Left ventricle myocardium inferior (tissue), 1 donor: ENCODE measurements around the gene CDK16. TPM values are rescaled to one million over a fixed set of nuclear protein-coding genes. Genes with fewer than 3 reads are reported as not detected.

ENCODE experiments used
- DNase-seq: peaks from one replicate; pipeline ENCODE4 v3.0.0-alpha.2; 2020
- H3K27ac ChIP-seq: fragments of 200-600 bp; replicated peaks from 2 replicates; pipeline ENCODE4 v1.8.0; 2021
- H3K27me3 ChIP-seq: fragments of 200-600 bp; 2 replicates; pipeline ENCODE4 v1.8.0; 2021; ENCODE audit warnings: low read depth
- H3K36me3 ChIP-seq: fragments of 200-600 bp; 2 replicates; pipeline ENCODE4 v1.8.0; 2021
- H3K4me1 ChIP-seq: fragments of 200-600 bp; 2 replicates; pipeline ENCODE4 v1.8.0; 2021
- H3K4me3 ChIP-seq: fragments of 200-600 bp; 2 replicates; pipeline ENCODE4 v1.8.0; 2021; ENCODE audit warnings: mild to moderate bottlenecking, moderate library complexity
- H3K9me3 ChIP-seq: fragments of 200-600 bp; replicated peaks from 2 replicates; pipeline ENCODE4 v1.8.0; 2021
- intact Hi-C: fragments of 100-400 bp; cut with micrococcal nuclease; formaldehyde crosslinking; loops from one replicate; pipeline ENCODE4 v1.11.0; 2022
- total RNA-seq: library from RNA; stranded (reverse); fragmentation: NEBNext Ultra II Directional; extraction: Animal tissue kit (Norgen Biotek cat#: 25700); gene quantifications from one replicate; pipeline ENCODE4 v1.2.1, GENCODE V29; 2021
- TF ChIP-seq, protein P1 (sequence below): fragments of 200-600 bp; IDR thresholded peaks from 2 replicates; pipeline ENCODE4 v1.8.0; 2021; ENCODE audit warnings: antibody characterized with exemption, mild to moderate bottlenecking, borderline replicate concordance
- donor health status: DM: no; HTN: yes; CAD: no; lungs with severe emphysema.

Gene CDK16
- total RNA-seq, 1 donor from 2014 or later: 120 TPM

DNA sequence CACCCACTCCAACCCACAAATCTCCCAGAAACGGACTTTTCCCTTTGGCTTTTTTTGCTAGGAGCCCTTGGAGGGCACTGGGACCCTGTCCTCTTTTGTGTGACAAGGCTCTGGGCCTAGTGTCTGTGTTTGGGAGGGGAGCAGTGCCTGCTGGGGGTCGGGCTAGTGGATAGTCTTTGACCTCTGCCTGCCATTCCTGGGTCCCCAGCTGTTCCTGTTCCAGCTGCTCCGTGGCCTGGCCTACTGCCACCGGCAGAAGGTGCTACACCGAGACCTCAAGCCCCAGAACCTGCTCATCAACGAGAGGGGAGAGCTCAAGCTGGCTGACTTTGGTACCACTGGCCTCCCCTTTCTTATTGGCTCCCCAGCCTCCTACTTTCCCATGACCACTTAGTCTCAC lies 7.6 kb downstream of the CDK16 start:
- Histone ChIP-seq H3K27ac (no peak overlapping the region), H3K9me3 (no peaks in the 10 kb centered on the region), H3K36me3 (peaks cover 51% of the 10 kb centered on the region), H3K4me1 (peaks cover 7% of the 10 kb centered on the region), H3K4me3 (no peak overlapping the region), H3K27me3 (no peaks in the 10 kb centered on the region)
- intact Hi-C loops: no loop called here
- TF ChIP-seq, protein P1, sequence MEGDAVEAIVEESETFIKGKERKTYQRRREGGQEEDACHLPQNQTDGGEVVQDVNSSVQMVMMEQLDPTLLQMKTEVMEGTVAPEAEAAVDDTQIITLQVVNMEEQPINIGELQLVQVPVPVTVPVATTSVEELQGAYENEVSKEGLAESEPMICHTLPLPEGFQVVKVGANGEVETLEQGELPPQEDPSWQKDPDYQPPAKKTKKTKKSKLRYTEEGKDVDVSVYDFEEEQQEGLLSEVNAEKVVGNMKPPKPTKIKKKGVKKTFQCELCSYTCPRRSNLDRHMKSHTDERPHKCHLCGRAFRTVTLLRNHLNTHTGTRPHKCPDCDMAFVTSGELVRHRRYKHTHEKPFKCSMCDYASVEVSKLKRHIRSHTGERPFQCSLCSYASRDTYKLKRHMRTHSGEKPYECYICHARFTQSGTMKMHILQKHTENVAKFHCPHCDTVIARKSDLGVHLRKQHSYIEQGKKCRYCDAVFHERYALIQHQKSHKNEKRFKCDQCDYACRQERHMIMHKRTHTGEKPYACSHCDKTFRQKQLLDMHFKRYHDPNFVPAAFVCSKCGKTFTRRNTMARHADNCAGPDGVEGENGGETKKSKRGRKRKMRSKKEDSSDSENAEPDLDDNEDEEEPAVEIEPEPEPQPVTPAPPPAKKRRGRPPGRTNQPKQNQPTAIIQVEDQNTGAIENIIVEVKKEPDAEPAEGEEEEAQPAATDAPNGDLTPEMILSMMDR: no peak
- no peak for DNase-seq

DNA sequence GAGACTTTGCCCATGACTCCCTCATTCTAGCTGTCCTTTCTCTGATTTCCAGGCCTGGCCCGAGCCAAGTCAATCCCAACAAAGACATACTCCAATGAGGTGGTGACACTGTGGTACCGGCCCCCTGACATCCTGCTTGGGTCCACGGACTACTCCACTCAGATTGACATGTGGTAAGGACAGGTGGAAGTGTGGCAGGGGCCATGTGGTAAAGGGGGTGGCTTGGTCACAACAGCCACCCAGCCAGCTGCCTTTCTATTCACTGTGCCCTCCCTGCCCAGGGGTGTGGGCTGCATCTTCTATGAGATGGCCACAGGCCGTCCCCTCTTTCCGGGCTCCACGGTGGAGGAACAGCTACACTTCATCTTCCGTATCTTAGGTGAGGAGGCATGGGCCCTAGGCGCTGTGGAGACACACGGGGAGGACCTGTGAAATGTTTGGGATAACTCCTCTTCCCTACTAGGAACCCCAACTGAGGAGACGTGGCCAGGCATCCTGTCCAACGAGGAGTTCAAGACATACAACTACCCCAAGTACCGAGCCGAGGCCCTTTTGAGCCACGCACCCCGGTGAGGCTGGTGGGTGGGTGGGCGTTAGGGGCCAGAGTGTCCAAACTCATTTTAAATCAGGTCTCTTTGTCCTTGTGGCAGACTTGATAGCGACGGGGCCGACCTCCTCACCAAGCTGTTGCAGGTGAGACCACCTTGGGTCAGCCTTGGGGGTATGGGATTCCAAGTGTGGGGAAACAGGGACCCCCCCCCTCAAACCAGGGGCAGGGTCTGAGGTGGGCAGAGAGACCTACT lies 8.3 kb downstream of the CDK16 start:
- Histone ChIP-seq H3K27ac (no peak overlapping the region), H3K9me3 (no peaks in the 10 kb centered on the region), H3K4me1 (peaks cover under 1% of the 10 kb centered on the region), H3K4me3 (no peak overlapping the region), H3K36me3 (peaks cover 51% of the 10 kb centered on the region), H3K27me3 (no peaks in the 10 kb centered on the region)
- DNase-seq: no peak
- intact Hi-C loops: no loop called here
- TF ChIP-seq, protein P1: no peak

DNA sequence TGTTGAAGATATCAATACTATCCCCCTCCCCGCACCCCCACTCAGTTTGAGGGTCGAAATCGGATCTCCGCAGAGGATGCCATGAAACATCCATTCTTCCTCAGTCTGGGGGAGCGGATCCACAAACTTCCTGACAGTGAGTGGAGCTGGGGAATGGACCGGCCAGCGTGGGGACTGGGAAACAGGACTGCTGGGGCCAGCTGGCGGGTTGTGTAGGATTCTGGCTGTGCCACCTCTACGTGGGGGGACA lies 8.8 kb downstream of the CDK16 start:
- Histone ChIP-seq H3K9me3 (no peaks in the 10 kb centered on the region), H3K4me1 (no peaks in the 10 kb centered on the region), H3K4me3 (no peak overlapping the region), H3K27me3 (no peaks in the 10 kb centered on the region), H3K36me3 (peaks cover 51% of the 10 kb centered on the region), H3K27ac (no peak overlapping the region)
- TF ChIP-seq, protein P1: no peak
- no peak for DNase-seq
- intact Hi-C loops: no loop called here

DNA sequence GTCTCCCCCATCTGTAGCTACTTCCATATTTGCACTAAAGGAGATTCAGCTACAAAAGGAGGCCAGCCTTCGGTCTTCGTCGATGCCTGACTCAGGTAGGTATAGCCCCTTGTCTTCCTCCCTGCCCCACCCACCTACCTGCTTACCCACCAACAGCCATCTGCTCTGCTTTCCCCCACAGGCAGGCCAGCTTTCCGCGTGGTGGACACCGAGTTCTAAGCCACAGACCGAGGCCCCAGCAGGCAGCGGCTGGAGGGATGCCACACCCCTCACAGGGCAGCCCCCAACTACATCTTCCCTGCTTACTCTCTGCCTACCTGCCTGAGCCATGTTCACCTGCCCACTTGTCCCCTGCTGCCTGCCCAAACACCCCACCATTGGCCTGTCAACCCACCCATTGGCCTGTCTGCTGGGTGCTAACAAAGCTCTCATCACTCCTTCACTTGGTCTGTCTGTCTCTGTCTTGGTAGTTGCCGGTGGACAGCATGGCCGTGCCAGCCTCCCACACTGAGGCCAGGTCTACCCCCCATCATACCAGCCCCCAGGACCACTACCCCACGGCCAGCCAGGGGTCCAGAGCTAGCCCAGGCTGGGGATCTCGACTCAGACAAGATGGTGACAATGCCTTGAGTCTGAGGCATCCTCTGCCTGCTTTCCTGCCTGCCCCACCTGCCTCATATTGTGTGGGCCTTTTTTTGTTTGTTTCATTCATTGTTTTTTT lies 10.2 kb downstream of the CDK16 start:
- no peak overlapping the region for H3K4me3 ChIP-seq
- no peaks in the 10 kb centered on the region for H3K9me3 ChIP-seq
- no peak for DNase-seq
- H3K27ac ChIP-seq: no peak overlapping the region
- peaks cover 48% of the 10 kb centered on the region for H3K36me3 ChIP-seq
- H3K27me3 ChIP-seq: no peaks in the 10 kb centered on the region
- intact Hi-C loops: no loop called here
- TF ChIP-seq, protein P1: no peak
- H3K4me1 ChIP-seq: no peaks in the 10 kb centered on the region

DNA sequence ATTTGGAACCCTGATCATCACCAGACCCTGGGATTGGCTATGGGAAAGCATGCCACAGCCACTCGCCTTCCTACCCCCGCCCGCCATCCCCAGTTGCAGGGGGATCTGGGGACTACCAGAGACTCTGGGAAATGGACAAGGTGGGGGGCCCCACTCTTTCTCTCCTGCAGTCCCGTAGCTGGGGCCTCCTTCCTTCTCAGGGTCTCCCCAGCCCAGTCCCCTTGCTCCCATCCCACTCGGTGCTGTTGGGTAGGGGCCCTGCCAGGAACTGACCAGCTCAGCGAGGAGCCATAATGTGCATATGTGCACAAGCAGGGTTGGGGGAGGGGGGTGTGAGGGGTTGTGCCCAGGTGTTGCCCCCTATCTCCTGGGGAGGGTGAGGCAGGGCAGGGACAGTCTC lies 10.9 kb downstream of the CDK16 start:
- H3K4me3 ChIP-seq: no peak overlapping the region
- no peaks in the 10 kb centered on the region for H3K27me3 ChIP-seq
- H3K9me3 ChIP-seq: no peaks in the 10 kb centered on the region
- intact Hi-C loops: no loop called here
- H3K36me3 ChIP-seq: peaks cover 40% of the 10 kb centered on the region
- TF ChIP-seq, protein P1: no peak
- no peak for DNase-seq
- H3K27ac ChIP-seq: no peak overlapping the region
- peaks cover 2% of the 10 kb centered on the region for H3K4me1 ChIP-seq
